ENCODE results near the gene BOLA1.
A peak's percentile ranks its signal among the peaks of the same experiment; 100 is the strongest.
"Not testable (repeated sequence)": the region's sequence is repeated elsewhere in the genome, so short reads cannot be mapped to it uniquely, and the experiment has no call there.

BOLA1 gene

GRCh38 chr1:149899460-149900284 lies at the start of gene BOLA1:
TSS of gene BOLA1 (plus strand) at chr1:149899568. CDS start at chr1:149900060, 492 bp downstream.
- DNase-seq, result peak; percentile 92

GRCh38 chr1:149849947-149850360 lies 49.4 kb upstream of the BOLA1 start:
- peak; percentile 57 for DNase-seq

GRCh38 chr1:149850732-149851345 lies 48.5 kb upstream of the BOLA1 start:
- DNase-seq, result not testable (repeated sequence)

- not testable (repeated sequence) for DNase-seq
Measured at GRCh38 chr1:149851585-149852213, 47.7 kb upstream of the BOLA1 start.

GRCh38 chr1:149852263-149852662 lies 47.1 kb upstream of the BOLA1 start:
- not testable (repeated sequence) for DNase-seq

GRCh38 chr1:149860271-149860670 lies 39.1 kb upstream of the BOLA1 start:
- DNase-seq, result not testable (repeated sequence)

- DNase-seq, result not testable (repeated sequence)
Measured at GRCh38 chr1:149860684-149861496, 38.5 kb upstream of the BOLA1 start.

- not testable (repeated sequence) for DNase-seq
Measured at GRCh38 chr1:149861497-149862054, 37.8 kb upstream of the BOLA1 start.

GRCh38 chr1:149866887-149867286 lies 32.5 kb upstream of the BOLA1 start:
- not testable (repeated sequence) for DNase-seq

GRCh38 chr1:149873060-149873459 lies 26.3 kb upstream of the BOLA1 start:
- not testable (repeated sequence) for DNase-seq

- DNase-seq, result no peak
Measured at GRCh38 chr1:149877211-149877946, 22.0 kb upstream of the BOLA1 start.

- no peak for DNase-seq
Measured at GRCh38 chr1:149879556-149879955, 19.8 kb upstream of the BOLA1 start.

GRCh38 chr1:149881876-149882275 lies 17.5 kb upstream of the BOLA1 start:
- no peak for DNase-seq

GRCh38 chr1:149883598-149884247 lies 15.6 kb upstream of the BOLA1 start:
- DNase-seq, result no peak

GRCh38 chr1:149884433-149885338 lies 14.7 kb upstream of the BOLA1 start:
- DNase-seq, result peak; percentile 90

- peak; percentile 96 for DNase-seq
Measured at GRCh38 chr1:149885339-149886120, 13.8 kb upstream of the BOLA1 start.

GRCh38 chr1:149886121-149886395 lies 13.3 kb upstream of the BOLA1 start:
- not testable (repeated sequence) for DNase-seq

GRCh38 chr1:149886396-149887195 lies 12.8 kb upstream of the BOLA1 start:
- peak; percentile 100 for DNase-seq

- DNase-seq, result not testable (repeated sequence)
Measured at GRCh38 chr1:149887196-149887455, 12.2 kb upstream of the BOLA1 start.

All from NCI-H526 treated with DMSO at 0.1 percent for 48 hours (cell line).